HL-60 (cell line): ENCODE data around the gene ZFYVE27.

Experiments
- GABPA ChIP-seq: IDR thresholded peaks from 2 replicates; pipeline ENCODE4 v1.6.1; 2012; ENCODE audit warnings: low read depth
- POLR2AphosphoS5 ChIP-seq: IDR thresholded peaks from 2 replicates; pipeline ENCODE4 v1.6.1; 2012; ENCODE audit warnings: low read depth
- SPI1 ChIP-seq: IDR thresholded peaks from 2 replicates; pipeline ENCODE4 v1.6.1; 2012; ENCODE audit warnings: low read depth, mild to moderate bottlenecking, borderline replicate concordance
- TF ChIP-seq, protein P1 (sequence below): IDR thresholded peaks from one replicate; pipeline ENCODE4 v1.5.1; 2011; ENCODE audit warnings: low read length, control low read depth, inconsistent platforms; ENCODE audit not compliant: insufficient read depth
- TF ChIP-seq, protein P2 (sequence below): IDR thresholded peaks from 2 replicates; pipeline ENCODE4 v1.6.1; 2012; ENCODE audit warnings: low read depth; ENCODE audit not compliant: insufficient replicate concordance

DNA sequence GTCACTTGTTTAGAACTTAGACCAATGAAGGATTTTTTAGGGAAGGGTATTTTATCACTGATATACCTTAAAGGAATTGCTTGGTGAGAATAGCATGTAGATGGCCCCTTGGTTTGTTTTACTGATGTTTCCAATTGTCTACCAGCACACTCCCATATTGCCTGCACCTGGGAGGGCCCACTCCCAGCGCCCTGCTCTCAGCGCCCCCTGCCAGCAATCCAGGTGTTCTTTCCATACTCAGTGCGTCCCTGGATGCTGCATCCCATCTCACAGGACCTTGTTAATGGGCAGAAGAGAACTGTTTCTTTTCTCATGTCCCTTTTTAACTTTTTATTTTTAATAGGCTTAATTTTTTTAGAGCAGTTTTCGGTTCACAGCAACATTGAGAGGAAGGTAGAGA is 59.0 kb downstream of the ZFYVE27 start:
- TF ChIP-seq POLR2AphosphoS5, result no peak
- TF ChIP-seq, protein P1, sequence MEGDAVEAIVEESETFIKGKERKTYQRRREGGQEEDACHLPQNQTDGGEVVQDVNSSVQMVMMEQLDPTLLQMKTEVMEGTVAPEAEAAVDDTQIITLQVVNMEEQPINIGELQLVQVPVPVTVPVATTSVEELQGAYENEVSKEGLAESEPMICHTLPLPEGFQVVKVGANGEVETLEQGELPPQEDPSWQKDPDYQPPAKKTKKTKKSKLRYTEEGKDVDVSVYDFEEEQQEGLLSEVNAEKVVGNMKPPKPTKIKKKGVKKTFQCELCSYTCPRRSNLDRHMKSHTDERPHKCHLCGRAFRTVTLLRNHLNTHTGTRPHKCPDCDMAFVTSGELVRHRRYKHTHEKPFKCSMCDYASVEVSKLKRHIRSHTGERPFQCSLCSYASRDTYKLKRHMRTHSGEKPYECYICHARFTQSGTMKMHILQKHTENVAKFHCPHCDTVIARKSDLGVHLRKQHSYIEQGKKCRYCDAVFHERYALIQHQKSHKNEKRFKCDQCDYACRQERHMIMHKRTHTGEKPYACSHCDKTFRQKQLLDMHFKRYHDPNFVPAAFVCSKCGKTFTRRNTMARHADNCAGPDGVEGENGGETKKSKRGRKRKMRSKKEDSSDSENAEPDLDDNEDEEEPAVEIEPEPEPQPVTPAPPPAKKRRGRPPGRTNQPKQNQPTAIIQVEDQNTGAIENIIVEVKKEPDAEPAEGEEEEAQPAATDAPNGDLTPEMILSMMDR, result no peak
- TF ChIP-seq SPI1, result no peak
- no peak for TF ChIP-seq GABPA
- TF ChIP-seq, protein P2, sequence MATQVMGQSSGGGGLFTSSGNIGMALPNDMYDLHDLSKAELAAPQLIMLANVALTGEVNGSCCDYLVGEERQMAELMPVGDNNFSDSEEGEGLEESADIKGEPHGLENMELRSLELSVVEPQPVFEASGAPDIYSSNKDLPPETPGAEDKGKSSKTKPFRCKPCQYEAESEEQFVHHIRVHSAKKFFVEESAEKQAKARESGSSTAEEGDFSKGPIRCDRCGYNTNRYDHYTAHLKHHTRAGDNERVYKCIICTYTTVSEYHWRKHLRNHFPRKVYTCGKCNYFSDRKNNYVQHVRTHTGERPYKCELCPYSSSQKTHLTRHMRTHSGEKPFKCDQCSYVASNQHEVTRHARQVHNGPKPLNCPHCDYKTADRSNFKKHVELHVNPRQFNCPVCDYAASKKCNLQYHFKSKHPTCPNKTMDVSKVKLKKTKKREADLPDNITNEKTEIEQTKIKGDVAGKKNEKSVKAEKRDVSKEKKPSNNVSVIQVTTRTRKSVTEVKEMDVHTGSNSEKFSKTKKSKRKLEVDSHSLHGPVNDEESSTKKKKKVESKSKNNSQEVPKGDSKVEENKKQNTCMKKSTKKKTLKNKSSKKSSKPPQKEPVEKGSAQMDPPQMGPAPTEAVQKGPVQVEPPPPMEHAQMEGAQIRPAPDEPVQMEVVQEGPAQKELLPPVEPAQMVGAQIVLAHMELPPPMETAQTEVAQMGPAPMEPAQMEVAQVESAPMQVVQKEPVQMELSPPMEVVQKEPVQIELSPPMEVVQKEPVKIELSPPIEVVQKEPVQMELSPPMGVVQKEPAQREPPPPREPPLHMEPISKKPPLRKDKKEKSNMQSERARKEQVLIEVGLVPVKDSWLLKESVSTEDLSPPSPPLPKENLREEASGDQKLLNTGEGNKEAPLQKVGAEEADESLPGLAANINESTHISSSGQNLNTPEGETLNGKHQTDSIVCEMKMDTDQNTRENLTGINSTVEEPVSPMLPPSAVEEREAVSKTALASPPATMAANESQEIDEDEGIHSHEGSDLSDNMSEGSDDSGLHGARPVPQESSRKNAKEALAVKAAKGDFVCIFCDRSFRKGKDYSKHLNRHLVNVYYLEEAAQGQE, result no peak
